HG03139 (cell line): ENCODE data around the gene GAS6.
"Not testable (repeated sequence)": the region's sequence is repeated elsewhere in the genome, so short reads cannot be mapped to it uniquely, and the experiment has no call there.

Experiments used
- ATAC-seq: cut with Tn5 transposase; IDR thresholded peaks from one replicate; pipeline ENCODE4 v1.9.1; 2021; ENCODE audit not compliant: unreplicated experiment

GAS6 gene

DNA sequence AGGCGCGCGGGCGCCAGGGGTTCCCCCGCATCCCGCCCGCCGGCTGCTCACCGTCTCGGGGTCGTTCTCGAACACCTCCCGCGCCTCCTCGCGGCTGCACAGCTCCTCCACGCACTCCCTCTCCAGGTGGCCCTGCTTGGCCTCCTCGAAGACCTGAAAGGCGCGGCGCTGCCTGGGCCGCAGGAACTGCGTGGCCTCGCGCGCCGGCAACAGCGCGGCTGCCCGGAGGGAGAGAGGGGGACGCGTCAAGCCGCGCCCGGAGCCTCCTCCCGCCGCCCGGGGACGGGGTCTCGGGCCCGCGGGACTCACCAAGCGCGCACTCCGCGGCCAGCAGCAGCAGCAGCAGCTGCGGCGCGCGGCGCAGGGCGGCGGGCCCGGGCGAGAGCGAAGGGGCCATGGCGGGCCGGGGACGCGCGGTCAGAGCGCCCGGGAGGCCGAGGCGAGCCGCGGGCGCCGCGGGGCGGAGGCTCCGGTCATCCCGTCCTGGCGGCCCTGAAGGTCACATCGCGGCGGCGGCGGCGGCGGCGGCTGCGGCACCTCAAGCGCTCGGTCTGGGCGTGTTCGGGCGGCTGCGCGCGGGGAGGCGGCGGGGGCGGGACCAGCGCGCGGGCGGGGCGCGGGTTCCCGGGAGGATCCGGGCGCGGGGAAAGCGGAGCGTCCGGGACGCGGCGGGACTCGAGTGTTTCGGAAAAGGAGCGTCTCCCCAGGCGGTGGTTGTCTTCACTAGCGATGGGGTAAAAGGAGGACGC lies at the start of gene GAS6:
Gene GAS6, minus strand, starts transcription at position 553 of the 749 bp plus-strand sequence. Its CDS starts 156 bp downstream, at position 397.
- ATAC-seq = no peak

DNA sequence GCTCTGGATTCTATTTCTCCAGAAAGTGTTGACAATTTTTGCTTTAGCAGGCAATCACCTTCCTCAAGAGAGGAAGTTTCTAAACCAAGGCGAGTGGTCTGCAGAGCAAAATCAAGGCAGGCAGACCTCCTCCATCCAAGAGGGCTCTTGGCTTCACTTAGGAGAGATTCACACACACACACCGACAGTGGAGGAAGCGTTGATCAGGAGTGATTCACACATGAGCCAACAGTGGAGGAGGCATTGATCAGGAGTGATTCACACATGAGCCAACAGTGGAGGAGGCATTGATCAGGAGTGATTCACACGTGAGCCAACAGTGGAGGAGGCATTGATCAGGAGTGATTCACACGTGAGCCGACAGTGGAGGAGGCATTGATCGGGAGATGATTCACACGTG lies 49.5 kb upstream of the GAS6 start:
- not testable (repeated sequence) for ATAC-seq

DNA sequence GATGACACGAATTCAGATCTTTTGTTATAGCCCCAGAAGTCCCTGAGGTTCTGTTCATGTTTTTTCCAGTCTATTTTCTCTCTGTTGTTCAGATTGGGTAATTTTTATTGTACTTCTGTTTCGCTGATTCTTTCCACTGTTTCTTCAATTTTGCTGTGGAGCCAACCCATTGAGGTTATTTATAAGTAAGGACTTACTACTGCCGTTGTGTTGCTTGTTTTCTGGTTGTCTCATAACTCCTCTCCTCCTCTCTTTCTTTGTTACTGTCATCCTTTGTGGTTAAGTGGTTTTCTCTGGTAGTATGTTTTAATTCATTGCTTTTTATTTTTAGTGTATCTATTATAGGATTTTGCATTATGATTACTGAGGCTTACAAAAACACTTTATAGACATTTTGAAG lies 48.7 kb upstream of the GAS6 start:
- no peak for ATAC-seq

DNA sequence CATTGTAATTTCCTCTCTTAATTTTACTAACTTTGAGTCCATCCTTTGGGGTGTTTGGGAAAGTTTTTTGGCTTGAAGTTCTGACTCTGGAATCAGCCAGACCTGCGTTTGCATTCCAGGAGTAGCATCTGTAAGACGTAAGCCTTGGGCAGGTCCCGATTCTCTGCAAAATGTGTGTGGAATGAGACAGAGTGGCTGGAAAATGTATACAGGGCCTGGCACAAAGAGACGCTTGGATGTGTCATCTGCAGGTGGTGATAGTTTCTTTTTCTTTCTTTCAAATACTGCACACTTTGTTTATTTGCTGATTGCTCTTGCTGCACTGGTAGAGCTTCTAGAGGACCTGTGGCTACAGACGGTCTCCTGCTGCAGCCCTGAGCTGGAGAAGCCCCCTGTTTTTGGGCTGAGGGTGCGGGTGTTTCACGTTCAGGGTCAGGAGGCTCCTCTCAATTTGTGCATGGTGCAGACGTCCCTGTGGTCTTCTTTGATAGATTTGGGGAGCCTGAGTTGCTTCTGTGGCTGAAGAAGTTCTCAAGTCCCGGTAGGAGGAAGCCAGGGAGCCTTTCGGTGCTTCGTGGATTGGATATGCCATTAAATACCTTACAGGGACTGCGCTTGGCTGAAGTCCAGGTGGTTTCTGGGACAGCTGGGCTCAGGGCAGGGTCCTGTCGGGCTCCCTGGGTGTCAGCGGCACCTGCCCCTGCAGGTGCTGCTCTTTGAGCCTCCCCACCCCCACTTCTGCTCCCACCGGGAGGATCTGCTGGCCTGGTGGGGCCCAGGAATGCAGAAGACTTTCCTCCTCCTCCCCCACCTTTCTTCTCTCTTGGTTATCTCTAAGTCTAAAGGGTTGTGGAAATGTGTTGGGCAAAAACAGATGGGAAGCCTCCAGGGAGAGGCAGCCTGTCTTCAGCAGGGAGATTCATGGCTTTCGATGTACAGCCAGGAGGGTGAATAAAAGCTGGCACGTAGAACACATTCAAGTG lies 44.0 kb upstream of the GAS6 start:
- ATAC-seq = no peak

DNA sequence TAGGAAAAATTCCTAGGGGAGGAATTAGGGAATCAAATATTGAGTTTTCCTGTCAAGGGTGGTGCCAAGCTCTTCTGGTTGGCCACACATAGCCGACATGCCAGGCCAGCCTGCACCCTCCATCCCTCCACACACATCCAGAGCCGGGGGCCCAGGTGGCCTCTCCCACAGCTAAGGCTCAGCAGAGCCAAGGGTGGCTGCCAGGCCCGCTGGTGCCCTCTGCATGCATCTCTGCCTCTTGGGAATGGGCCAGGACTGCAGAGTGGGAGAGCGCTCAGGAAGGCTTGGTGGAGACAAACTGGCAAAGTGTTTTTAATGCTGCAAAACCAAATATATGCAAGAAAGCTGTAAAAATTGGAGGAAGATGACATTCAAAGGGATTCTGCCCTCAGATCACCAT lies 42.7 kb upstream of the GAS6 start:
- ATAC-seq = no peak

DNA sequence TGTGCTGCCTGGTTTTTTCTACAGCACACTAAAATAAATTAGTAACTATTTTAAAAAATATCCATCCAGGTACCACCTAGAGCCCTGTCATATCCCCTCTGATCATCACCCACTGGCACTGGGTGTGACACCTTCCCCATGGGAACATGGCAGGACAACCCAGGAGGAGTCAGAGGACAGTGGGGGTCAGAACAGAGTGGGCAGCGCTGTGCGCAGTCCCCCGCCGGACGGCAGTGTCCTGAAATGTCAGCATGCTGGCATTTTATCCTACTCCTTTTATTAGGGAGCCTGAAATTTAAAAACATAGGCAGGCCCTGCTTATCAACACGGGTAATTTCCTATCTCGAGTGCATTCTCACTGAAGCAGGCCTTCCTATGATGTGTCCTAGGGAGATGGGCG lies 42.1 kb upstream of the GAS6 start:
- ATAC-seq = no peak

DNA sequence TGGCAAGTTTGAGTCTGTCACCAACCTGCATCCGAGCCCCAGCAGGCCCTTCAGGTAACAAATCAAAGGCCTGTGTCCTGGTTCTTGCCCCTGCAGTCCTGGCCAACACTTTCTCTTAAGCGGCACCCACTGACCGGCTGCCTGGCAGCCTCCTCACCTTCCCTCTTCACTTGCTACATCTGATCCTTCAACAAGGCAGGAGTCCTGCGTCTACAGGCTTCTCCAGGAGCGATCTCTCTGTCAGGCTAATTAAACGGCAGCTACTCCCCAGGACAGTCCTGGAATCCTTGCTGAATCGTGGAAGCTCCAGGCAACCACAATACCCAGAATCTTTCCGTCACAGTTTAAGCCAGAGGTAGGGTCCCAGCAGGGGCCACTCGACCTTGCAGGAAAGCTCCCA lies 41.1 kb upstream of the GAS6 start:
- ATAC-seq = no peak

DNA sequence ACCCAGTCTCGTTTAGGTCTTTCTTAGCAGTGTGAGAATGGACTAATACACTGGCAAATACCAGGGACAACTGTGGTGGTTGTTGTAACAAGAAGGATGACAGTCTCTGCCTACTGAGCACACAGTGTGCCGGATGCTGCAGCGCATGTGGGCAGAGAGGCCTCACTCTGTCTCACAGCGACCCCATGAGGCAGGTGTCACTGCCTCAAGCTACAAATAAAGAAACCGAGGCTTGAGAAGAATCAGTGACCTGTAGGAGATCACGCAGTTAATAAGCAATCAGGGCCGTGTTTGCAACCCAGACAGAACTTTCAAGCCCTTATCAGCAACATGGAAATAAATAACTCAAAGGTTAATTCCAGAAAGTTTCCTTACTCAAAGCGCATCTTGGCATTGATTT lies 40.5 kb upstream of the GAS6 start:
- no peak for ATAC-seq

DNA sequence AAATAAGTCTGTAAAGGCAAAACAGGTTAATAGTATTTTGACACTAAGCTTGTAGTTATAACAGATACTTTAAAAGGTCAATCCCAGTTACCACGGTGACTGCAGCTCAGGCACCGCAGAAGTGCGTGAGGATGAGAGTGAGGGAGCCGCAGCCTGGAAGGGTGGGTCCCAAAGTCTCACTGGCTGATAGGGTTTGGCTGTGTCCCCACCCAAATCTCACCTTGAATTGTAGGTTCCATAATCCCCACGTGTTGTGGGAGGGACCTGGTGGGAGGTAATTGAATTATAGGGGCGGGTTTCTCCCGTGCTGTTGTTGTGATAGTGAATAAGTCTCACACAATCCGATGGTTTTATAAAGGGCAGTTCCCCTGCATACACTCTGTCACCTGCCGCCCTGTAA lies 40.0 kb upstream of the GAS6 start:
- no peak for ATAC-seq

DNA sequence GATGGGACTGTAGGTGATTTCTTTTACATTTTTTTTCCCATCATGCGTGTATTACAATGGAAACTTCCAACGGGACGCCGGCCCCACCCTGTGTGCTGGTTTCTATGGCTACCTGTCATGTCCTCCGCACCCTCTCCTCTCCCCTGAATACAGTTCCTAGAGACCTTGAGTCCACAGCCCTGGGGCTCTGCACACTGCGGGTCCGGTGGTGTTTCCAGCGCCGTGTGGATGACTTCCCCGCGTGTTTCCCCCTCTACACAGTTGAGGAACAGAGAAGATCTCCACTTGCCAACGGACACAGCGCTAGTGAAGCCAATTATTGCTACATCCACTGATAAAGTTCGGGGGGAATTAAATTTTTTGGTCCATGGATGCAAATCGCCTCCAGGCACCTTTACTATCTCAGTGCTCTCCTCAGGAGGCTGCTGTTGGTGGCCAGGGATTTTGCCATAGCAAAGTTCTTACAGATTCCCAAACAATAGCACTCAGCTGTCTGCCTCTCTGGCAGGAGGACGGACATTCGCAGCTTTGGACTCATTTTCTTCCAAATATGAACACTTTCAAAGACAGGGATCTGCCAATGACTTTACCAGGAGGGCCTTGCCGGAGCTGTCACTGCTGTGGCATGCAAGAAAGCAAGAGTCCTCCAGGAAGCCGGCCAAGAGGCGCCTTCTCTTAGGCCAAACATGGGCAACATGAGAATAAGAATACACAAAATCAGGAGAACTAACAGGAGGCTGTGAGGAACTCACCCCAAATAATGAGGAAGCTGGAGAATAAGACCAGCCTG lies 39.3 kb upstream of the GAS6 start:
- no peak for ATAC-seq

DNA sequence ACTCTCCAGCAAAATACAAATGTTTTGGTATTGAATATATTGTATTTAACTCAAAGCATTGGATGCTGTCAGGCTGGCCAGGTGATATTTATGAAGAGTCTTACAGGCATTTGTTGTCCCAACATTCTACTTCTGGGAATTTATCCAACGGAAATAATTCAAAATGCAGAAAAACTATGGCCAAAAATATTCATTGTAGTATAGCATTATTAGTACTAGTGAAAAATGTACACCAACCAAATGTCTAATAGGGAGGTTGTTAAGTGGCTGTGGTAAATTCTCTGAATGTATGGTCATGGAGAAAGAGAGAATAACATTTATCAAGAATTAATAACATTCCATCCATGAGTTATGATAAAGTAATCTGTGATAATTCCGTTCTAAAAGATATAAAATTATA lies 38.6 kb upstream of the GAS6 start:
- ATAC-seq = no peak

DNA sequence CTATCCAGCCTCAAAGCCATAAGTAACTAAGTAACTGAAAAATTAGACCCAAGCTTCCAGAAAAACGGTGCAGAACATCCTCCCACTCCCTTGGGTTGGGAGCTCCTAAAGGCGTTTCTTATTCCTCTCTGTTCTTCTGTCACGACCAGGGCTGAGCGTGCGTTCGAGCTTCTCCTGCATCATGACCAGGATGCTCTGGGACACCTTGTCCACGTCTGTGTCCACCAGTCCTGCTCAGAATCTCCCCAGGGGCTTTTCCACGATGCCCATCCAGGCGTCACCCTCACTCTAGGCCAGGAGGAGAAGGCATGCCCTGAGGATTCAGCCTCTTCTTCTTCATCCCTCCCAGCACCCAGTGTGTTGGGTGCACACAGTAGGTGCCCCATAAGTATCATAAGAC lies 37.8 kb upstream of the GAS6 start:
- ATAC-seq = no peak

DNA sequence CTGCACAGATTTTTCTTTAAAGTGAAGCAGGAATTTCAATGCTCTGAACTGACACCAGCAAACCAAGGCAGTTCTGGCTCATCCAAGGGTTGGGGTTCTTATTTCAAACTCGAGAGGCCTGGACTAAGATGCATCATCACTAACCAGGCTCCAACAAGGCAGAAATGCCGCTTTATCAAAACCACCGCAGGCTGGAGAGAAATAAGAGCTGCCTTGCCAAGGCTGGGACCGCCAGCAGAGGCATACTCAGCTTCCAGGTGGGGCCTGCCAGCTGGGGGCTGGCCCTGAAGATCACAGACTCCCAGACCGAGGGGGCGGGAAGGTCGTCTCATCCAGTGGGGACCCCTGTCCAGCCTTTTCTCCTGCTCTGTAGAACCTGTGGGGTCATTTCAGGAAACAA lies 37.4 kb upstream of the GAS6 start:
- ATAC-seq = no peak

DNA sequence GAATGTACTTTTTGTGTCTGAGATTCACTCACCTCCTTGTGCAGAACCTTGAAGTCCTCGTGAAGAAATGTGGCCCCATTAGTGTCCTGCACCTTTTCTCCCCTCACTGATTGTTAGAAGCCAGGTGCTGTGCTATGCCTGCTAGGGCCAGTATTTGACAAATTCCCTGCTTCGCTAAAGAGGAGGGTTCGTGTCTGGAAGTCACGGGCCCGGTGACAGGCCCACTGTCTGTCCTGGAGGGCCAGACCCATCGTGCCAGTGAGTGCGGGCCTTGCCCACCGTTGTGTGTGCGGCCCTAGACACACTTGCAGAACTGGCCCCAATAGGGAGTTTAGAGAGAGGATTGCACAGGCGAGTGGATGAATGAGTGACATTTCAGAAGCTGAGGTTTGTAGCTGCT lies 36.8 kb upstream of the GAS6 start:
- ATAC-seq = no peak

DNA sequence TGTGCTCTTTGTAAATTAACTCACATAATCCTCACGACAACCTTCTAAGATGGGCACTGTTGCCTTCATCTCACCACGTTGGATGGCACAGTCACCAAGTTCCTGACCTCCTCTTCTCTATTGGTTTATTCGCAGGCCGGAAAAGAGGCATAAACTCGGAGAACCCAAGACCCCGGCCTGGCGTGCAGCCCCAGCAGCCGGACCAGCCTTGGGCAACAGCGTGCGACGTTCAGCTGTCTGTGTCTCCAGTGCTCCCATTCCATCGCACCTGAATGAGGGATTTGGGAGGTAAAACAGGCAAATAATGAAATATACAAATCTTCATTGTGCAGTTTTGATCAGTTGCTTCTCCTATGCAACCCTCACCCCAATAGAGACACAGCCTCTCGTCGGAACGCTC lies 34.5 kb upstream of the GAS6 start:
- no peak for ATAC-seq

DNA sequence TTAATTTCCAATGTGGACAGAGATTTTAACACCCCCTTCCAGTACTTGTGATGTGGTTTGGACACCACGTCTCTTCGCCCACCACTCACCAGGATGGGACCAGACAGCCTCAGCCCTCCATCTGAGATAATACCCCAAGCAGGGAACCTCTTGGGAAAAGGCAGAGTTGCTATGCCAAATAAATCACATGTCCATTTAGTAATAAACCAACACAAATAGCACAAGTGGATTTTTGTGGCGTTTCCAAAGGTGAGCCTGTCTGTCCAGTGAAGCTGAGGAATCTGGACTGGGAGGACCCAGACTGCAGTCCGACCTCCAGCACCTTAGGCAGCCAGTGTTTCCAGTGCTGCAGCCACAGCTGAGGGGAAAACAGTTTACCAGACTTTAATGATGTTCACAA lies 34.1 kb upstream of the GAS6 start:
- ATAC-seq = no peak

DNA sequence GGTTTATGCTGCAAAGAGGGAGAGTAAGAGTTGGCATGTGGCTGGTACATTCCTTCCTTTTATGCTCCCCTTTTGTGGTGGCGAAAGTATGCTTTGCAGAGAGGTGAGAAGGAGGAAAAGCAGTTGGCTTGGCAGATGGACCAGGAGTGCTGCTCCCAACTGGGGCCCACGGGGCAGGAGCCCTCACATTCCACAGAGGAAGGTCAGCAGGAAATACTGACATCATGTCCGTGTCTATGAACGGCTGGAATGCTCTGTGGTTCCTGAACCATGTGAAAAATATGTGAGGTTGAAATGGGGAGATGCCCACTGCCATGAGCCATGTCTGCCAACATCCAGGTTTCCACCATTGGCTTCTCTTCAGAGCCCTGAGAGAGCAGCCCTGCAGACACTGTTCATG lies 33.3 kb upstream of the GAS6 start:
- ATAC-seq = no peak

DNA sequence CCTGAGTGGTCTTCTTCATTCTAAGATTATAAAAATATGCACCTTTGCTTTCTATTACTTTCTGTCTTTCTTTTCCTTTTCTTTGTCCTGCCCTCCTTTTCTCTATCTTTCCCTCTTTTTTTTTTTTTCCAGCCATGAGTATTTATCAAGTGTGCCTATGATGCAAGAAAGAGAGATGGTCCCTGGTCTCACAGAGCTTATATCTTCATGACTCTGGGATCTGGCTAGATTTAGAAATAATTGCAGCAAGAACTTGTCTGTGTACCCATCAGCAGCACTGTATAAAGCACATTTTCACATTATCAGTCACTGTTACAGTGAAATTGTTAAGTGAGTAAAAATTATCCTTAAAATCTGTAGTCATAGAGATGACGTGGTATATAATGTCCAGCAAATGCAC lies 31.6 kb upstream of the GAS6 start:
- ATAC-seq = no peak

DNA sequence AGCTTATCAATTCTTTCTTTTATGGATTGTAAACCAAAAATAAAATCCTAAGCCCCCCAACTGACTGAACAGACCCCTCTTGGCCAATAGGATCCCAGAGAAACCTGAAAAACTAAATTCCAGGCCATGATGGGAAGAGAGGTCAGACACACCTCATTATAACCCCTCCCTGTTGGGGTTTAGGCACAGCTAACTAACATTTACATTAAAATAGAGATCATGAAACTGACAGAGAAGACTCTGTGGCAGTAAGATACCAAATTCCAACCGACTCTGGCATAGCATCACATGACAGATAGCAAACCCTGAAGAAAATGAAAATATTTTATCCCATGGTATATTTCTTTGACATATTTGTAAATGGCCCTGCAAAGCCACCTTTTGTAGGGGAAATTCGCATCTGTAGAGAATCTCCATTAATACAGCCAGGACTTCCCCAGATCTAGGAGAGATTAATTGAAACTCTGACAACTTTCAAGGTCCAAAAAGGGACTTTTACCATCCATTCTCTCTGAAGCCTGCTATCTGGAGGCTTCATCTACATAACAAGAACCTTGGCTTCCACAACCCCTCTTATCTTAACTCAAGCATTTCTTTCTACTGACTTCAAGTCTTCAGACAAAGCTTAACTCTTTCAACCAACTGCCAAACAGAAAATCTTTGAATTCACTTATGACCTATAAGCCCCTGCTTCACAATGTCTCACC lies 27.1 kb upstream of the GAS6 start:
- no peak for ATAC-seq

DNA sequence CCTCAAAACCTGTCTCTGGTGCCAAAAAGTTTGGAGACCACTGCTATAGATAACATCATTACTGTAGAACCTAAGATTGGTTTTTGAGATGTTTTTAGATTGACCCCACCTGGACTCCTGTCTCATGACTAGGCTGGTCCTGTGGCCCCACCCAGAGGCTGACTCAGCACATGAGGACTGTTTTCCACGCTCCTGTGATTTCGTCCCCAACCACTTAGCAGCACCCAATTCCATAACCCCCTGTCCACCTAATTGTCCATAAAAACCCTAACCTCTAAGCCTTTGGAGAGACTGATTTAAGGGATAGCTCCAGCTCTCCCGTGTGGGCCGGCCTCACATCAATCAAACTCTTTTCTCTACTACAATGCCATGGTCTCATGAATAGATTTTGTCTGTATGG lies 25.6 kb upstream of the GAS6 start:
- ATAC-seq = no peak
